Spleen (tissue), 7 donors: Measurements from ENCODE around the gene U2AF1L4.

ENCODE experiments used
- CTCF ChIP-seq, 11 experiments: fragments of 200-600 bp in 7 of 11; fragments of 450-650 bp in 4 of 11; sonication (generic) in 4 of 11; IDR thresholded peaks in 8 of 11; conservative IDR thresholded peaks in 3 of 11; 1 replicate in 7 of 11; 2 replicates in 4 of 11; pipeline versions ENCODE4 v1.4.0 to v1.8.0; 2016 to 2021; ENCODE audit warnings: antibody characterized with exemption in 11 of 11, inconsistent platforms in 4 of 11, mild to moderate bottlenecking in 1 of 11
- POLR2A ChIP-seq, 3 donors: fragments of 450-650 bp; IDR thresholded peaks; one replicate each; pipeline ENCODE4 v1.5.1; 2017; ENCODE audit warnings: antibody characterized with exemption in 3 of 3, mild to moderate bottlenecking in 1 of 3
- donor health status: DM: no; HTN: no; CAD: no; lungs with moderate emphysema.
- donor health status: DM: no; HTN: no; CAD: no.
- donor health status: DM: no; HTN: no; CAD: no.

- TF ChIP-seq CTCF (IDR thresholded peaks at IDR 0.05 in 8 of 11, conservative IDR thresholded peaks at IDR 0.05 in 3 of 11) (no peak), POLR2A (IDR thresholded peaks at IDR 0.05) (no peak)
These were observed 24.6 kb downstream of the U2AF1L4 start for GRCh38 chr19:35720648-35721047.
